Fibroblast of the aortic adventitia (primary cell): ENCODE results near the gene INPP5B. TPM values are rescaled to one million over a fixed set of nuclear protein-coding genes. Genes with fewer than 3 reads are reported as not detected.

Source experiments
- DNase-seq: peaks from one replicate; pipeline ENCODE4 v3.0.0-alpha.2; 2010; ENCODE audit warnings: low read depth
- H3K4me3 ChIP-seq: 2 replicates; pipeline ENCODE4 v1.5.1; 2011; ENCODE audit warnings: low read depth, mild to moderate bottlenecking, control low read depth, low read length, moderate library complexity
- total RNA-seq: library from RNA; depleted of rRNA; stranded (reverse); fragments of >200 nt; gene quantifications from 2 replicates; pipeline ENCODE4 v1.2.3, GENCODE V29; 2012; ENCODE audit warnings: low replicate concordance
- TF ChIP-seq, protein P1 (sequence below): IDR thresholded peaks from 2 replicates; pipeline ENCODE4 v1.5.1; 2011; ENCODE audit warnings: mild to moderate bottlenecking, low read length, control low read depth, inconsistent platforms; ENCODE audit not compliant: insufficient read depth

Gene INPP5B
- total RNA-seq, 1 donor = 35.5 TPM

DNA sequence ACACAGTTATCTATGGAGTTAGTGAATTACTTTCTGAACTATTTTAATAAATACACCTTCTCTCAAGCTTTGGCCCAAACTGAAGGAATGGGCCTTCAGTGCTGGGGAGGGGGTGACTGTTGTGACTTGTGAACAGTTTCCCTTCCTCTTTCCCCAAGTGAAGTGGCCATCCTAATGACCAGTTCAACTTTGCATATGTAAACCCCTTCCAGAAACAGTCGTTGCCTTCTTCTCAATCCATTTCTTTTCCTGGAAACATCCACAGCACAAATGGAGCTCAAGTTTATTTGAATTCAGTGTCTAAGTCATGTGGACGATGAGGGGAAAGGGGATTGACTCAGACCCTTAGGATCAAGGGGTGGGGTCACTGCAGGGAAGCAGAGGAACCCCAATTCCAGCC lies 1.3 kb upstream of the INPP5B start:
- TF ChIP-seq, protein P1, sequence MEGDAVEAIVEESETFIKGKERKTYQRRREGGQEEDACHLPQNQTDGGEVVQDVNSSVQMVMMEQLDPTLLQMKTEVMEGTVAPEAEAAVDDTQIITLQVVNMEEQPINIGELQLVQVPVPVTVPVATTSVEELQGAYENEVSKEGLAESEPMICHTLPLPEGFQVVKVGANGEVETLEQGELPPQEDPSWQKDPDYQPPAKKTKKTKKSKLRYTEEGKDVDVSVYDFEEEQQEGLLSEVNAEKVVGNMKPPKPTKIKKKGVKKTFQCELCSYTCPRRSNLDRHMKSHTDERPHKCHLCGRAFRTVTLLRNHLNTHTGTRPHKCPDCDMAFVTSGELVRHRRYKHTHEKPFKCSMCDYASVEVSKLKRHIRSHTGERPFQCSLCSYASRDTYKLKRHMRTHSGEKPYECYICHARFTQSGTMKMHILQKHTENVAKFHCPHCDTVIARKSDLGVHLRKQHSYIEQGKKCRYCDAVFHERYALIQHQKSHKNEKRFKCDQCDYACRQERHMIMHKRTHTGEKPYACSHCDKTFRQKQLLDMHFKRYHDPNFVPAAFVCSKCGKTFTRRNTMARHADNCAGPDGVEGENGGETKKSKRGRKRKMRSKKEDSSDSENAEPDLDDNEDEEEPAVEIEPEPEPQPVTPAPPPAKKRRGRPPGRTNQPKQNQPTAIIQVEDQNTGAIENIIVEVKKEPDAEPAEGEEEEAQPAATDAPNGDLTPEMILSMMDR = no peak
- no peak overlapping the region for H3K4me3 ChIP-seq
- no peak for DNase-seq

GRCh38 chr1:37947364-37947763 lies 511 bp upstream of the INPP5B start:
- no peak overlapping the region for H3K4me3 ChIP-seq
- no peak for DNase-seq

DNA sequence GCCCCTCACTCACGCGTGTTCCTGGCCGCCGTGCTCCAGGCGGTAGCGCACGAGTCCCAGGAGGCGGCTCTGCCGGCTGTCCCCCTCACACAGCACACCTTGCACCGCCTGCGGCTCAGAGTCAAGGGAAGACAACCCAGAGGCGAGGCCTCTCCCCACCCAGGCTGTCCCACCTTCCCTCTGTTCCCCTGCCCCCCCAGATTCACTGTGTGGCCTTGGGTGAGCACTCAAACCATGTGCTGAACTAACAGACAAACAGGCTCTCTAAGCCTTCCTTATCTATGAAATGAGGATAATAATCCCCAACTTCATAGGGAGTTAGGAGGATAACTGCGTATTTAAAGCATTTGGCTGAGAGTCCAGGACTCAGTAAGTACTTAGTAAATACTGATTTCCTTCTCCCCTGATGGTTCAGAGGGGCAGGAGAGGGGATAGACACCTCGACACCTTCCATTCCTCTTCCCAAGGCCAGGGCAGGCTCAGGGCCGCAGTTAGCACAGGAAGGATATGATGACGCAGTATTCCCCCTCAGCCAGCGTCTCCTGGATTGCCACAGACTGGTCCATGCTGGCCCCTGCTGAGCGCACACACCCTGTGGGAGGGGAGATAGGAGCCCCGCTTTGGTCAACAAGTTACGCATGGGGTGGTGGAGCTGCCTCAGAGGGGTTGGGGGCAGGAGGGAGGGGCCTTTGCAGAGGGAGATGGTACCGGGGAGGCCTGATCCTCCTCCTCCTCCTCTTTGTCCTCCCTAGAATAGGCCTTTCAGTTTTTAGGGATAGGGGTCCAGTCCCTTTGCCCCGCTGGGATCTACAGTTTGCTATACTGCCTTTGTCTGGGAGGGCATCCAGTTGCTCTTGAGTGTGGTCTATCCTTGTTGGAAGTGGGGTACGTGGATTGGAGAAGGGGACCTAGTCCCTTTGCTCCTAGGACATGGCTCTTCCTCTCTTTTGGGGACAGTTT lies 830 bp downstream of the INPP5B start:
- TF ChIP-seq, protein P1 = no peak
- H3K4me3 ChIP-seq = peak overlapping the region; percentile 93
- peak; percentile 97 for DNase-seq

More at GRCh38 chr1:37947364-37947763, 511 bp upstream of the INPP5B start:
- TF ChIP-seq, protein P1 = no peak

GRCh38 chr1:37945251-37945650 lies 1.6 kb downstream of the INPP5B start:
- H3K4me3 ChIP-seq = peak overlapping the region; percentile 93
- no peak for DNase-seq
- TF ChIP-seq, protein P1 = no peak

GRCh38 chr1:37944816-37945215 lies 2.0 kb downstream of the INPP5B start:
- no peak overlapping the region for H3K4me3 ChIP-seq
- TF ChIP-seq, protein P1 = no peak
- no peak for DNase-seq

DNA sequence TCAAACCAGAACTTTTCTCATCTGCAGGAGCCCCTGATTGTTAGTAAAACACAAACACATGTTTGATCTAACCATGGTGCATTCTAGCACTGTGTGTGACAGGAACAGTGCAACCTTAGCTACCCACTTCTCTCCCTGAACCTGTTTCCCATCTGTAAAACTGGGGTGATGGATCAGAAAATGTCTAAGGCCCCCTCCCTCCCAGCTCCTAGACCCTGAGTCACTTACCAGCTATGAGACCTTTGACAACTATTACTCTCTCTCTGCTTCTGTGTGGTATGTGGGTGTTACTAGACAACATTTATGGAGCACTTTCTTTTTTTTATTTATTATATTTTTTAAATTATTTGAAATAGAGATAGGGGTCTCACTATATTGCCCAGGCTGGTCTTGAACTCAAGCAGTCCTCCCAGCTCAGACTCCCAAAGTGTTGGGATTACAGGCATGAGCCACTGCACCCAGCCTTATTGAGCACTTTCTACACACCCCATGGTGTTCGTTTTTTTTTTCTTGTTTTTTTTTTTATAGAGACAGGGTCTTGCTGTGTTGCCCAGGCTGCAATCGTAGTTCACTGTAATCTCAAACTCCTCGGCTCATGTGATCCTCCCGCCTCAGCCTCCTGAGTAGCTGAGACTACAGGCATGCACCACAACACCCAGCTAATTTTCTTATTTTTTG lies 2.6 kb downstream of the INPP5B start:
- no peak for DNase-seq
- TF ChIP-seq, protein P1 = no peak
- H3K4me3 ChIP-seq = no peak overlapping the region
